GM21529 (cell line): Measurements from ENCODE around the gene NTN3.
A peak's percentile ranks its signal among the peaks of the same experiment; 100 is the strongest.
"Not testable (repeated sequence)": the region's sequence is repeated elsewhere in the genome, so short reads cannot be mapped to it uniquely, and the experiment has no call there.

Experiments
- ATAC-seq: cut with Tn5 transposase; IDR thresholded peaks from one replicate; pipeline ENCODE4 v1.9.1; 2021; ENCODE audit not compliant: unreplicated experiment

NTN3 gene

DNA sequence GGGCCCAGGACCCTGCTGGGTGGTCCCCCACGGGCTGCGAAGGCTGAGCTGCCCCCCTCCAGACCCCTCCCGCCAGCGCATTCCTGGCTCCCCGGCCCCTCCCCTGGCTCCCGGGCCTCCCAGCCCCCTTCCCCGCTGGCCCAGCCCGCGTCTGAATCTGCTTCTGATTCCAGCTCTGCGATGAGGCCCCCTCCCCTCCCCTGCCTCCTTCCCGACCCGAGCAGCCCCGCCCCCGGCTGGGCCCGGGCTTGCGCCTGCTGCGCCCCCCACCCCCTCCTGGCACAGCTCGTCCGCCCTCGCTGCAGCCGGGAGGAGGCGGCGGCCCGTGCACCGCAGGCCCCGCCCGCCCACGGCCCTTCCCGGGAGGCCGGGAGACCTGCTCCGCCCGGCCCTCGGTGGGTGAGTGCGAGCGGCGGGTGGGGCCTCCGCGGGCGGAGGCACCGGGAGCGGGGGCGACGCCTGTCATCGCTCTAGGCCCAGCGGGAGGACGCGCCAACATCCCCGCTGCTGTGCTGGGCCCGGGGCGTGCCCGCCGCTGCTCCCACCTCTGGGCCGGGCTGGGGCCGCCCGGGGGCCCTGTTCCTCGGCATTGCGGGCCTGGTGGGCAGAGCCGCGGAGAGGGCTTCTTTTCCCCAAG is at the start of gene NTN3:
NTN3 (plus strand) TSS at position 282 of the 637 bp plus-strand sequence. CDS start 405 bp downstream, outside the sequence.
- no peak for ATAC-seq

DNA sequence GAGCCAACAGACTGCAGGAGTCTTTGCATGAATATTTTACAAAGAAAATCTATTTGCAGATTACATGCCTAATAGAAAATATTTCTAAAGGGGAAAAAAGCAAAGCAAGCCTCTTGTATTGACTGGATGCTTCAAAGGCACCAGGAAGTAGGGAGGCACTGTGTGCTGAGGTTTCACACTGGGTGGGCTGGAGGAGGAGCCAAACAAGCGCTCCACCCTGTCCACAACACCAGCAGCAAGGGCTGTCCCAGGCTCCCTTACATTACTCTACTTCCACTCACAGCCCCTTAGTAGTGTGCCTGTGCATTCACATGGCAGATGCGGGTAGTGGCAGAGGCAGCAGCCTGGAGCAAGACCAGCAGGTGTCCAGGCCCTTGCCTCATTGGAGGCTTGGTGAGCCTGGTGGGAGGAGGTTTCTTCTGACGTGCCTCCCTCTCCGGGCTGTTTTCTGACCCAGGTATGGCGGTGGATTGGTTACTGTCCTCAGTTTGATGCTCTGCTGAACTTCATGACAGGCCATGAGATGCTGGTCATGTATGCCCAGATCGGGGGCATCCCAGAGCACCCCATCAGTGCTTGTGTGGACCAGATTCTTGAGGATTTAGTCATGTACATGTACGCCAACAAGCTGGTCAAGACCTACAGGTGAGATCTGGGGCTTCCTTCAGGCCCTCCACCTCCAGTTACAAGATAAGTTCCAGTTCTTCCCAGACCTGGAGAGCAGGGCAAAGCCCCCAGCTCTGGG is 48.8 kb upstream of the NTN3 start:
- no peak for ATAC-seq

DNA sequence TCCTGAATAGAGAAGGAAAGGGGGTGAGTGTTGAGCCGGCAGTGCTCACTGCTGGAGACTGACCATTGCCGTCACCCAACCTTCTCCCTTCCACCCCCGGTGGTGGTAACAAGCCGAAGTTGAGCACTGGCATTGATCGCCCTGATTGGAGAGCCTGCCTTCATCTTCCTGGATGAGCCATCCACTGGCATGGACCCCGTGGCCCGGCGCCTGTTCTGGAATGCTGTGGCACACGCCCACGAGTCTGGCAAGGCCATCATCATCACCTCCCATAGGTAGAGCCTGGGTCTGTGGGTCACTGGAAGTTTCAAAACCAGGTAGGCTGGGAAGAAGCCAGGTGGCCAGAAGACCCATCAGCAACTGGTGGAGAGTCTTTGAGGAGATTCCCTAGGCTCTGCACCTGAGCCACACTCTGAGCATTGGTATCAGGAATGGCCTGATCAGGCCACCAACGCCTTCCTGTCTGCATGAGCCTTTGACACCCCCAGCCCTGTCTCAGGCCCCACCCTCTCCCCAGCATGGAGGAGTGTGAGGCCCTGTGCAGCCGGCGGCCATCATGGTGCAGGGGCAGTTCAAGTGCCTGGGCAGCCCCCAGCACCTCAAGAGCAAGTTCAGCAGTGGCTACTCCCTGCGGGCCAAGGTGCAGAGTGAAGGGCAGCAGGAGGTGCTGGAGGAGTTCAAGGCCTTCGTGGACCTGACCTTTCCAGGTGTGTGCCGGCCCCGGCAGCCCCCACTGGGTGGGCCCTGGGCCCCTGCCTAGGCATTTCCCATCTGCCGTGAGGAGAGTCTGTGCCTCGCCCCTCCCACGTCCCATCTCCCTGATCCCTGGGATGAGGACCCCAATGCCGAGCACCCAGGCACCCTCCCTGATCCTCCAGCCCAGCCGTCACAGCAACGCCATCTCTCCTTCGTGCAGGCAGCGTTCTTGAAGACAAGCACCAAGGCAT is 46.8 kb upstream of the NTN3 start:
- ATAC-seq: no peak

DNA sequence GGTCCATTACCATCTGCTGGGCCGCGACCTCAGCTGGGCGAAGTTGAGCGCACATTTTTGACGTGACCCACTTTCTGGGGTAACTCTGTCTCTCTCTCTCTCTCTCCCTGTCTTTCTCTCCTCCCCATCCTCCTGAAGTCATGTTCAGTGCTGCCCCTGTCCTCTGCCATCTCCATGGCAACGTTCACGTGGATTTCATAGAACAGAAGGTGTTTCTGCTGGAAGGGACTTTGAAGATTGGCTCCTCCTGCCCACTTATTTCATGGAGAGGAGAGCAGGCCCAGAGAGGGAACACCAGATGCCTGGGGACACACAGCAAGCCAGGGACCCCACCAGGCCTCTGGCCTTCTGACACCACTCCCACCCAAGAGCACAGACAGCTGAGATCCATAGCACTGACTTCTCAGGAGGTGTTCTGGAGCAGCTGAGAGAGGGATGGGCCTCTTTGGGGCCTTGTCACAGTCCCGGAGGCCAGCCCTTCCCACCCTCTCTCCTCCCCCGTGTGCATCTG is 46.0 kb upstream of the NTN3 start:
- ATAC-seq: no peak

DNA sequence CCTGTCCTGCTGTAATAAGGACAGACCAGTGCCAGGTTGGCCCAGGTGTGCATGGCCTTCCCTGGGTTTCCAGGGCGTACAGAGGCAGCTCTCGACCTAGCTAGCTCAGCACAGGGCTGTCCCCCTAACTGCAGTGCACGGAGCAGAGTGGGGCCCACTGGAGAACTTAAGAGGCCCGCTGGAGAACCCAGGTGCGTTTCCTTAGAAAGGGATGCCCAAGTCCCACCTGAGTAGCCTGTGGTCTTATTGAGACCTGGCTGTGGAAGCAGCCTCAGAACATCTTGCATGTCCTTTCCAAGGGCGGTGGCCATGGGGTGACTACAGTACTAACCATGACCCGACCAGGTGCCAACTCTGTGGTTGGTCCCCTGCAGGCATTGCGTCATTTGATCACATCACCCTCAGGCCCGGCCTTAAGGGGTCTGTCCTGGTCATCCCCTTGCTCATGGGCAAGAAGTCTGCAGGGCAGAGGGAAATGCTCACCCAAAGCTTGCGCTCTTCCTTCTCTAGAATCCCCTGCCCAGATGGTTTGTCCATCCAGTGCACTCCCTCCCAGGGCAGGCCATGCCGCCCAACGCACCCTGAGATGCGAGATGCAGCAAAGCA is 45.2 kb upstream of the NTN3 start:
- no peak for ATAC-seq

DNA sequence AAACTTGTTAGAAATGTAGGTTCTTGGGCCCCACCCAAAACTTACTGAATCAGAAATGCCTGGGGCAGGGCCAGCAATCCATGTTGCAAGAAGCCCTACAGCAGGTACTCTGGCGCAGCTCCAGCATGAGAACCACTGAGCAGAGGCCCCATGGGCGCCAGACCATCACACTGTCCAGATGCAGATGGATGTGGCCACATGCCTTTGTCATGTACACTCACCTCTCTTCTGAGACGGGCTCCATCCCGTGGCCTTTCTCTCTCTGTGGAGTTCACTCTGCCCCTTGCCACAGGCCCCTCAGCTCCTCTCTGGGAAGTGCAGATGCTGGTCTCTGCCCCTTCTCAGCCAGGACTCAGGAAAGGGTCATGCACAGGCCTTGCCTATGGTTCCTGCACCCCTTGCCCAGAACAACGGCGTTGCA is 44.1 kb upstream of the NTN3 start:
- ATAC-seq: no peak

DNA sequence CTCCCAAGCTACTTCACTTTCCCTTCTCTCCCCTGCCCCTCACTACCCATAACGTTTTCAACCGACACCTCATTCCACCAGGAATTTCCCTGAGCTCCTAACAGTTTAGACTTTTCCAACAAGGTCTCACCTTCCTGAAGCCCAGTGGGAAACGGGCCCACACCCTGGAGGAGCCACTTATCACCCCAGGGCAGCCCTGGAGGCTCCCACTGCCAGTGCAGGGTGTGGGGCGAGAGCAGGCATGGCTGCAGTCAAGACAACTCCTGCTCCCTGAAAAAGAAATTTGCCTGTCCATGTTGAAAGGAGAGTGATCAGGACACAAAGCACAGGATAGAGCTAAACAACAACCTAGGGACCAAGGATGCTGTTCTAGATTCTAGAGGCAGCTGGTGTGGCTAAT is 43.6 kb upstream of the NTN3 start:
- ATAC-seq: no peak

DNA sequence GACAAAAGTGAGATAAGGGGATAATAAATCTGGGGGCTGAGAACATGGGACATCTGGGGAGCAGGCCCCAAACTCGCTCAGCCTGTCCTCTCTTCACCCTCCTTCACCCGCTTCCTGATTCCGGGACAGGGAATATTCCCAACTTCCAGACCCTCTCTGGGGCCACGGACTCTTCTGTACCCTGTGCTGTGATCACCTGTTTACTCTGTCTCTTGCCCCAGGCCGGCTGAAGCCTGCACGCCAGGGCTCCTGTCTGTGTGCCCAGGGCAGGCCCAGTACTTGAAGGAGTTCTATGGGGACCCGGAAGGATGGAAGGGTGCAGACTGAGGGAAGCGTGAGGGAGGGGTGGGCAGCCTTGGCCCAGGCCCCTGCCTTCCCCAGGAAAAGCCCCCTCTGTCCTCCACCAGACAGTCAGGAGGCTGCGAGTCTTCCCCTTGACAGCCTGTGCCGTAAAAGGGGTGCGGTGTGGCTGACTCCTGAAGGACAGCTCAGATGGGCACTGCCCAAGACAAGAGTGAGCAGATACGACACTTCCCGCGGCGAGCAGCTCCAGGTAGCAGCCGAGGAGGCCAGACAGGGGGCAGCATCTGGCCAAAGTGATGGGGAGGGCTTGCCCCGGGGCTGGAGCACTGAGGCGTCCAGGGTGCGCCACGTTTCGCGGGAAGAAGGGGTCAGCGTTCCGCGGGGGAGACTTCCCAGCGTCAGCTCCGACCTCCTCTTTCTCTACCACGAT is 42.9 kb upstream of the NTN3 start:
- no peak for ATAC-seq

DNA sequence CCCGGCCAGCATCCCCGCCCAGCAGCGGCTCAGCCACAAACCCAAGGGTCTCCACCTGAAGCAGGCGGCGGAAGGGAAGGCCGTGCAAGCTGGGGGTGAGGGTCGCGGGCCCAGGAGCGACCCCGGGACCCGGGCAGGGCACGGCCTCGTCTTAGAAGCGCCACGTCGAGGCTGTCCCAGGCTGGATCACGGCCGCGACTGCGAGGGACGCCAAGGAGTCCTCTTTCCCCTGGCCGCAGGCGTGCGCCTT is 42.4 kb upstream of the NTN3 start:
- ATAC-seq: no peak

DNA sequence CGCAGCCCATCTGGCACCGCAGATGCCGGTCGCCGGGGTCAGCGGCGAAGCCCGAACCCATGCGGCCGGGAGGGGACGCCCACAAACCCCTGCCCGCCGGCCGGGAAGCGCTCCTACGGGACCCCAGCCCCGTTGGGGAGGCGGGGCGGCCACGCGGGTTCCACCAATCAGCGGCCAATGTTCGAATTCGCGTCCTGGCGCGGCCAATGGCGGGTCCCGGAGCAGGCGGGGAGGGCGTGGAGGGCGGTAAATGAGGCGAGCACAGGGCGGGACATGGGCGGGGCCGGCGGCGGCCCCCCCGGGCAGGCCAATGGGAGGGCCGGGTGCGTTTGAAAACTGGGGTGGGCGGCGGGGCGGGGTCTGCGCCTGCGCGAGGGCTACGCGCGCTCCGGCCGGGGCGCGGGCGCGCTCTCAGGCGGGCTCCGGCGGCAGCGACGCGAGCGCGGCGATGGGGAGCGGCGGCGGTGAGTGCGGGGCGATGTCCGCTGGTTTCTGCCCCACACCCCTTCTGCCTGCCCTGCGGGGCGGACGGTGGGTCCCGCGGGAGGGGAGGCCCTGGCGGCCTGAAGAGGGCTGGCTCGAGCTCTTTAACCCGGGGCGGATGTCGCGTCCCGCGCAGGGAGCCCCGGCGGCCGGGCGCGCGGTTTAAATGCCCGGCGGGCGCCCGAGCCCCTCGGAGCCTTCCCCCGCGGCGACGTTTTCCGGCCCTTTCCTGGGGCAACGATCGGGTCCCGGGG is 41.9 kb upstream of the NTN3 start, which contains the start of gene CCNF:
CCNF (plus strand) TSS at position 414 of the 737 bp plus-strand sequence; CDS start at position 449, 35 bp downstream.
- ATAC-seq: peak; percentile 83

DNA sequence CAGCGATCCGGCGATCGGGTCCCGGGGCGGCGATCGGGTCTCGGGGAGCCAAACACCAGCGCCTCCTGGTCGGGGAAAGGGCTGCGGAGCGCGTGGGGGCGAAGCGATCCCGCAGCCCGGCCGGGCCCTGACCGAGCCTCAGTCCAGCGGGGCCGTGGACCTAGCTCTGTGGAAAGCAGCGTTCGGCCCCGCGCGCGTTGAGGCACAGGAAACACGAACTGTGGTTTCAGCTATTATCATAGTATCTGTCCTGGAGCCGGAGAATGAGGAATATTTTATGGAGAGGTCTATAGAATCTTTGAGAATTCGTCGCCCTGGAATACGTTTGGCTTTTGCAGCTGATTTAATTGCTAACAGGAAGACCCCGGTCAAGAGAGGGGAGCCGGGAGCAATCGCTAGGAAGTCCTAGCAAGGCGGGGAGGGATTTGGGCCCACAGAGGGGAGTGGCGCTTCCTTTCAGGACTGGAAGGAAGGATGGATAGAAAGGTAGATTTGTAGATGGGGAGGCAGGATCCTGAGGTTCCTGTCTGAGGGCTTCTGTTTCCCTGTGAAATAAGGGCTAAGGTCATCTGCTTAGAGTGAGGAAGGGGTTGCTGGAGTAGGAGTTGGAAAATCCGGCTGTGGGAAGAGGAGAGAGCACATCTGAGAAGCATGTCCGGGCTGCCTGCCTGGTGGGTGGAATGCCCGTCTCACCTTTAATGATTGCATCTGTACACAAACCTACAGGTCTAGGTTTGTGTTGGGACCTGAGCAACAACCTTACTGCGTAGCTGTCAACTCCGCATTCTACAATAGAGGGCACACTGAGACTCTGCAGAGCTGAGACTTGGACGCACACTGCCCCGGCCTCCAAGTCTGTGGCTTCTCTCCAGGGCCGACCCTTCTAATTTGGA is 41.1 kb upstream of the NTN3 start:
- peak; percentile 5 for ATAC-seq

DNA sequence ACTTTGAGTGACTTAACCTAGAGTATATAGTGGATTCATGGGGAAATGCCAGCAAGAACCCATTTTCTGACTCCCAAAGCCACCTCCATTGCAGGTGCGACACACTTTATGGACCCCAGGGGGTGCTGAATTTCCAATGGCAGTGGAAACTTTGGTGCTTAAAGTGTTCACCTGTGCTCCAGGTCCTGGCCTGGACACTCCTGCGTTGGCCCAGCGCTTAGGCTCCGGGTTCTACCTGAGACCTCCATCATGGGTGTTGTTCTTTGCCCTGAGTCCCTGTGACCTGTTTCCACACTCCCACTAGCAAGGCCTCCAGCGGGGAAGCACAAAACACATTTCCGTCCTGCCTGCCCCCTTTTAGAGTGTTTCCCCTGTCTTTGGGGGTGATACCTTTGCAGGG is 38.8 kb upstream of the NTN3 start:
- ATAC-seq: no peak

DNA sequence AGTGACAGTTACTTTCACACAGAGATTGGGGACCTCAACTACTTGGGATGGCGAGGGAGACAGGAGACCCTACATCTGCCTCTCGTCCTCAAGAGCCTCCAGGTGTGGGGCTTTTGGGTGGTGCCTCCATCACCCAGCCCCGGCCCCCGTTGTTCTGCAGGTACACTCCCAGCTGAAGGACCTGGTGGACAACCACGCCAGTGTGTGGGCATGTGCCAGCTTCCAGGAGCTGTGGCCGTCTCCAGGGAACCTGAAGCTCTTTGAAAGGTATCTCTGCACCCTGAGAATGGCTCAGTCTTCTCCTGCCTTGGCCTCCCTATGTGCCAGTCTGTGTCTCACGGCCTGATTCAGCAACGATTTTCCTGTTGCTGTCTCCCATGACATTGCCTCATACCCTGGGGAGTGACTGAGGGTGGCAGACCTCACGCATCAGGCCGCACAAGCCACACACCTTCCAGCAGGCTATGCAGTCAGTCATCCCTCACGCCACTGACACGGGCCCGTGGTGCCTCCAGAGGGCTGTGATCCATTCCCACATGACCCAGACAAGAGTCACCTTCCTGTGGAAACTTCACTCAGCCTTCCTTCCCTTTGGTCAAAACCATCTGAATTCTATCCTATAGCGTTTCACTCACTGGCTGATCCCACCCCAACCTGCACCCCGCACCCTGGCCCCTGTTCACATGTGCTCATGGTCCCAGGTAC is 38.1 kb upstream of the NTN3 start:
- ATAC-seq: no peak

DNA sequence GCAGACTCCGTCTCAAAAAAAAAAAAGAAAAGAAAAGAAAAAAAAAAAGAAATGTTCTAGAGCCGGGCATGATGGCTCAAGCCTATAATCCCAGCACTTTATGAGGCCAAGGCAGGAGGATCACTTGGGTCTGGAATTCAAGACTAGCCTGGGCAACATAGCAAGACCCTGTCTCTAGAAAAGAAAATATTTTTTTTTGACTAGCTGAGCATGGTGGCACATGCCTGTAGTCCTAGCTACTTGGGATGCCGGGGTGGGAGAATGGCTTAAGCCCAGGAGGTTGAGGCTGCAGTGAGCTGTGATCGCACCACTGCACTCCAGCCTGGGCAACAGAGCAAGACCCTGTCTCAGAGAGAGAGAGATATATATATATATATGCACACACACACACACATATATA is 35.9 kb upstream of the NTN3 start:
- ATAC-seq: not testable (repeated sequence)

DNA sequence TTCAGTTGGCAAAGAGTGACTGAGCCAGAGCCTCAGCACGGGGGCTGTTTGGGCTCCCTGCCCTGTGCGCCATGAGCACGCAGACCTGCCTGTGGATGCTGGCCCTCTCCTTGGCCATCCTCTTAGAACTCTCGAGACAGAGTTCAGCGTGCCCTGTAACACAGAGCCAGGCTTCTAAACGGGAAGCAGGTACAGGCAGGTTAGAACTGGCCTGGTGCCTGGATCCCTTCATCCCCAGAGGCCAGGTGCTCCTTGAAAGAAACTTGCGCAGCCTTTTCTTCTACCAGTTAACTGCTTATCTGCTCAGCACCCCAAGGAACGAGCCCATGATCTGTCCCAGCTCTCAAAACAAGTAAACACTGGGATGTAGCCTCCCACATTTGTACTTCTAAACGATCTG is 35.0 kb upstream of the NTN3 start:
- ATAC-seq: no peak

DNA sequence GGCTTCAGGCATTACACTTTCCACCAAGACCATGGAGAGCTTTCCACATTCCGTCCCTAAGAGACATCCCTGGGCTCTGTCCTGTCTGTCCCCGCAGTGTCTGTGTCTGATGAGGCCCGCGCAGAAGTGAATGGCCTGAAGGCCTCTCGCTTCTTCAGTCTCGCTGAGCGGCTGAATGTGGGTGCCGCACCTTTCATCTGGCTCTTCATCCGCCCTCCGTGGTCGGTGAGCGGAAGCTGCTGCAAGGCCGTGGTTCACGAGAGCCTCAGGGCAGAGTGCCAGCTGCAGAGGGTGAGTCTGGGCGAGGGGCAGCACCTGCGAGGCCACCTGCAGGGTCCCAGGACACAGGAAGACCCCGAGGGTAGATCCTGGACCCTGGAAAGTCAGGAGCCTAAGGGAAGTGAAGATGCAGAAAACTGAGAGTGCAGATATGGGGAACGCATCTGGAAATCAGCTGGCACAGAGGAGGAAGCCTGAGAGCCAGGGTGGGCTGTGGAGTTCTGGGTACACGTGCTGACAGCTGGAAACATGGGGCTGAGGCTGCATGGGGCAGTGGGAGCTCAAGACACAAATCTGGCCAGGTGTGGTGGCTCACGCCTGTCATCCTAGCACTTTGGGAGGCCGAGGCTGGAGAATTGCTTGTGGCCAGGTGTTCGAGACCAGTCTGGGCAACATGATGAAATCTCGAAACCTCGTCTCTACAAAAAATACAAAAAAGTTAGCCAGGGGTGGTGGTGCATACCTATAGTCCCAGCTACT is 33.9 kb upstream of the NTN3 start:
- no peak for ATAC-seq

DNA sequence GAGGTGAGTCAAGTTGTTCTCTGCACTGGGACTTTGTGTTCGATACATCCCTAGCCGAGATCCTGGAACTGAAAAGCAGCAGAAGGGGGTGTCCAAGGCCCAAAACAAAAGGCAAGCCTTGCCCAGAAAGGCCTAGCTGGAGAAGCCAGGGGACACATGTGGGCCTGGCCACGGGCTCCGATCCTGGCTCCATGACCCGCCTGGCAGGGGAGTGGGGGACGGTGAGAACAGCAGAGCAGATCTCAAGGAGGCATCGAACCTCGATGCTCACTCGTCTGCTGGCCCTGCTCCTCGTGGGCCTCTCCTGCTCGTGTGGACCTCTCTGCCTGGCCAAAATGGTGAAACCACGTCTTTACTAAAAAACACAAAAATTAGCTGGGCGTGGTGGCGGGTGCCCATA is 33.0 kb upstream of the NTN3 start:
- no peak for ATAC-seq
